H1 (cell line): Measurements from ENCODE around the gene HEXIM1. TPM values are rescaled to one million over a fixed set of nuclear protein-coding genes. Genes with fewer than 3 reads are reported as not detected.

Experiments
- CTCF ChIA-PET: fragments of 300-600 bp; sonication (Branson Sonifier 250); formaldehyde crosslinking; loops from one replicate; lab custom pipeline; 2021; ENCODE audit not compliant: partially characterized antibody; lab: Charles Lee
- POLR2A ChIA-PET: fragments of 300-600 bp; sonication (Branson Sonifier 250); formaldehyde crosslinking; loops from one replicate; lab custom pipeline; 2021; ENCODE audit warnings: inconsistent platforms; ENCODE audit not compliant: partially characterized antibody; lab: Charles Lee
- DNase-seq, 2 experiments: peaks; one replicate each; pipeline versions ENCODE4 v3.0.0 to v3.0.0-alpha.2; 2010 to 2022; ENCODE audit warnings: low spot score in 2 of 2, low read depth in 1 of 2, mixed read lengths in 1 of 2
- FAIRE-seq: peaks from 2 replicates; lab custom pipeline; 2011; peaks lifted over from hg19 to GRCh38; lab: Jason Lieb, UNC
- H2AFZ ChIP-seq: 2 replicates; pipeline ENCODE4 v1.8.1; 2012; ENCODE audit warnings: low read length, inconsistent platforms
- H2AK5ac ChIP-seq: 2 replicates; pipeline ENCODE4 v1.6.1; 2013; ENCODE audit warnings: low read depth, low read length
- H2BK120ac ChIP-seq: replicated peaks from 2 replicates; pipeline ENCODE3; 2013; ENCODE audit warnings: low read depth, low read length, inconsistent platforms
- H2BK12ac ChIP-seq: 2 replicates; pipeline ENCODE4 v1.6.1; 2013; ENCODE audit warnings: low read depth, low read length
- H2BK15ac ChIP-seq: 2 replicates; pipeline ENCODE4 v1.6.1; 2013; ENCODE audit warnings: low read length
- H2BK20ac ChIP-seq: 2 replicates; pipeline ENCODE4 v1.6.1; 2013; ENCODE audit warnings: low read length
- H2BK5ac ChIP-seq: 2 replicates; pipeline ENCODE4 v1.6.1; 2013; ENCODE audit warnings: low read depth, low read length
- H3K14ac ChIP-seq: 2 replicates; pipeline ENCODE4 v1.6.1; 2013; ENCODE audit warnings: inconsistent platforms; ENCODE audit not compliant: insufficient read length
- H3K18ac ChIP-seq: 2 replicates; pipeline ENCODE4 v1.6.1; 2013; ENCODE audit warnings: low read length; ENCODE audit errors: extremely low read depth
- H3K23ac ChIP-seq: 2 replicates; pipeline ENCODE4 v1.6.1; 2013; ENCODE audit warnings: inconsistent platforms; ENCODE audit not compliant: insufficient read length
- H3K23me2 ChIP-seq: 2 replicates; pipeline ENCODE4 v1.6.1; 2013; ENCODE audit warnings: low read depth, low read length
- H3K27ac ChIP-seq: 2 replicates; pipeline ENCODE4 v1.6.1; 2011; ENCODE audit warnings: low read depth, low read length, inconsistent platforms
- H3K27me3 ChIP-seq, 4 experiments: replicated peaks in 1 of 4; 1 replicate in 1 of 4; 2 replicates in 3 of 4; pipeline versions ENCODE4 v1.6.1 to v1.8.1; 2011 to 2013; ENCODE audit warnings: low read length in 3 of 4, mild to moderate bottlenecking in 3 of 4, inconsistent platforms in 2 of 4, mixed read lengths in 2 of 4, moderate library complexity in 1 of 4; ENCODE audit not compliant: control insufficient read depth in 3 of 4, insufficient read depth in 3 of 4; ENCODE audit errors: extremely low read depth in 1 of 4
- H3K36me3 ChIP-seq, 4 experiments: 2 replicates each; pipeline versions ENCODE4 v1.6.1 to v1.8.1; 2011 to 2013; ENCODE audit warnings: mild to moderate bottlenecking in 4 of 4, low read length in 3 of 4, moderate library complexity in 2 of 4, control low read depth in 1 of 4, inconsistent platforms in 1 of 4; ENCODE audit not compliant: insufficient read depth in 4 of 4, control insufficient read depth in 2 of 4
- H3K4ac ChIP-seq: replicated peaks from 2 replicates; pipeline ENCODE3; 2013; ENCODE audit warnings: low read length, low read depth, mixed read lengths, inconsistent platforms; ENCODE audit not compliant: insufficient read length
- H3K4me1 ChIP-seq, 4 experiments: replicated peaks in 1 of 4; 1 replicate in 1 of 4; 2 replicates in 3 of 4; pipeline versions ENCODE4 v1.6.1 to v1.8.1; 2011 to 2013; ENCODE audit warnings: low read length in 3 of 4, inconsistent platforms in 2 of 4, mixed read lengths in 1 of 4; ENCODE audit not compliant: insufficient read depth in 4 of 4, control insufficient read depth in 3 of 4
- H3K4me2 ChIP-seq, 2 experiments: 2 replicates each; pipeline versions ENCODE4 v1.6.1 to v1.8.1; 2011 to 2013; ENCODE audit warnings: low read depth in 2 of 2, low read length in 2 of 2, control low read depth in 1 of 2, inconsistent platforms in 1 of 2, mild to moderate bottlenecking in 1 of 2; ENCODE audit not compliant: insufficient read depth in 1 of 2
- H3K4me3 ChIP-seq, 4 experiments: fragments of 200-600, 300-600 bp in 1 of 4; sonication (generic), shearing (Covaris generic), sonication (Bioruptor Twin) in 1 of 4; 2 replicates each; pipeline versions ENCODE4 v1.5.1 to v1.8.1; 2011 to 2016; ENCODE audit warnings: low read length in 4 of 4, low read depth in 3 of 4, control low read depth in 2 of 4, inconsistent platforms in 2 of 4, mild to moderate bottlenecking in 2 of 4, mixed read lengths in 1 of 4, moderate library complexity in 1 of 4; ENCODE audit not compliant: insufficient read depth in 2 of 4; ENCODE audit errors: extremely low read depth in 1 of 4
- H3K56ac ChIP-seq: replicated peaks from 2 replicates; pipeline ENCODE3; 2013; ENCODE audit warnings: low read depth, mild to moderate bottlenecking, mixed read lengths, low read length, inconsistent platforms; ENCODE audit not compliant: insufficient read length
- H3K79me1 ChIP-seq: 2 replicates; pipeline ENCODE4 v1.6.1; 2013; ENCODE audit warnings: low read depth, low read length, control low read depth
- H3K79me2 ChIP-seq, 2 experiments: 2 replicates each; pipeline versions ENCODE4 v1.6.1 to v1.8.1; 2012 to 2013; ENCODE audit warnings: low read length in 2 of 2, mild to moderate bottlenecking in 2 of 2, inconsistent platforms in 1 of 2; ENCODE audit not compliant: insufficient read depth in 2 of 2, control insufficient read depth in 1 of 2
- H3K9ac ChIP-seq, 4 experiments: replicated peaks in 1 of 4; 1 replicate in 1 of 4; 2 replicates in 3 of 4; pipeline versions ENCODE4 v1.6.1 to v1.8.1; 2011 to 2013; ENCODE audit warnings: low read depth in 3 of 4, low read length in 3 of 4, control low read depth in 2 of 4, mild to moderate bottlenecking in 2 of 4, moderate library complexity in 2 of 4, inconsistent platforms in 1 of 4; ENCODE audit errors: extremely low read depth in 1 of 4
- H3K9me3 ChIP-seq, 2 experiments: 2 replicates each; pipeline versions ENCODE4 v1.6.1 to v1.8.1; 2012 to 2013; ENCODE audit warnings: mild to moderate bottlenecking in 2 of 2, moderate library complexity in 2 of 2, control low read depth in 1 of 2, inconsistent platforms in 1 of 2, low read depth in 1 of 2, low read length in 1 of 2, mixed read lengths in 1 of 2; ENCODE audit not compliant: insufficient read depth in 2 of 2
- H4K20me1 ChIP-seq, 2 experiments: replicated peaks in 1 of 2; 2 replicates each; pipeline versions ENCODE3 to v1.8.1; 2011 to 2013; ENCODE audit warnings: inconsistent platforms in 2 of 2, low read length in 2 of 2, mild to moderate bottlenecking in 1 of 2; ENCODE audit not compliant: insufficient read depth in 2 of 2, control insufficient read depth in 1 of 2
- H4K5ac ChIP-seq: 2 replicates; pipeline ENCODE4 v1.6.1; 2013; ENCODE audit warnings: low read length, low read depth, mixed read lengths, inconsistent platforms; ENCODE audit not compliant: insufficient read length
- H4K8ac ChIP-seq: 2 replicates; pipeline ENCODE4 v1.8.0; 2013; ENCODE audit warnings: mild to moderate bottlenecking, moderate library complexity, low read length, inconsistent platforms; ENCODE audit not compliant: insufficient read depth; ENCODE audit errors: extremely low read depth
- H4K91ac ChIP-seq: replicated peaks from 2 replicates; pipeline ENCODE3; 2013; ENCODE audit warnings: low read length, mixed read lengths, inconsistent platforms; ENCODE audit not compliant: insufficient read length
- BRCA1 ChIP-seq: IDR thresholded peaks from 2 replicates; pipeline ENCODE4 v1.6.1; 2012; ENCODE audit warnings: low read depth, low read length, improper control_type of control experiment
- CBX8 ChIP-seq: fragments of 300-800, 300-1000 bp; sonication (generic); IDR thresholded peaks from 2 replicates; pipeline ENCODE4 v1.7.1; 2016; ENCODE audit warnings: low read depth, low read length, borderline replicate concordance
- GTF2F1 ChIP-seq: IDR thresholded peaks from 2 replicates; pipeline ENCODE4 v1.6.1; 2012; ENCODE audit warnings: low read depth, low read length, improper control_type of control experiment, borderline replicate concordance
- HDAC6 ChIP-seq: IDR thresholded peaks from one replicate; pipeline ENCODE4 v1.7.1; 2012; ENCODE audit warnings: low read depth, mild to moderate bottlenecking, inconsistent platforms, low read length, moderate library complexity
- RAD21 ChIP-seq, 2 experiments: IDR thresholded peaks in 1 of 2; conservative IDR thresholded peaks in 1 of 2; 2 replicates each; pipeline ENCODE4 v1.6.1; 2011; ENCODE audit warnings: low read depth in 2 of 2, low read length in 2 of 2, improper control_type of control experiment in 1 of 2, inconsistent platforms in 1 of 2, mild to moderate bottlenecking in 1 of 2, moderate library complexity in 1 of 2
- RFX5 ChIP-seq: IDR thresholded peaks from 2 replicates; pipeline ENCODE4 v1.6.1; 2011; ENCODE audit warnings: low read depth, low read length, improper control_type of control experiment, borderline replicate concordance
- TCF12 ChIP-seq: IDR thresholded peaks from 2 replicates; pipeline ENCODE4 v1.6.1; 2011; ENCODE audit warnings: low read depth, mild to moderate bottlenecking, low read length
- ZNF274 ChIP-seq: IDR thresholded peaks from 2 replicates; pipeline ENCODE4 v1.7.0; 2012; ENCODE audit warnings: low read length, borderline replicate concordance; ENCODE audit errors: extremely low read depth
- WGBS, 2 experiments: shearing (Covaris generic) in 1 of 2; methylation state at CpG; one replicate each; pipeline versions ENCODE4 v1.1.6 to v1.1.7; 2013 to 2015; ENCODE audit warnings: low lambda C conversion rate in 2 of 2, mixed read lengths in 2 of 2, inconsistent platforms in 1 of 2, low coverage in 1 of 2, missing lambda C conversion rate in 1 of 2; ENCODE audit not compliant: insufficient replicate concordance in 2 of 2, insufficient coverage in 1 of 2, insufficient read length in 1 of 2; ENCODE audit errors: extremely low coverage in 1 of 2, missing lambda C conversion rate in 1 of 2; 5-methylcytosine and 5-hydroxymethylcytosine counted together
- polyA plus RNA-seq, 7 experiments: library from polyadenylated mRNA; depleted of rRNA in 3 of 7; stranded (reverse) in 5 of 7; unstranded in 2 of 7; fragments of >200 nt in 5 of 7; fragments of 200-250 nt in 2 of 7; gene quantifications; 1 replicate in 5 of 7; 2 replicates in 1 of 7; 4 replicates in 1 of 7; pipeline versions ENCODE4 v1.2.1 to v1.2.3, GENCODE V29; 2011 to 2013; ENCODE audit warnings: missing spikeins in 2 of 7, mixed read lengths in 2 of 7
- total RNA-seq: library from RNA; stranded (reverse); fragmentation: NEBNext Ultra II Directional; extraction: Animal tissue kit (Norgen Biotek cat#: 25700); gene quantifications from 2 replicates; pipeline ENCODE4 v1.2.1, GENCODE V29; 2021

The HEXIM1 gene
- total and polyA plus RNA-seq, 2 of the 8 experiments (the other 6 are each of a cell fraction or from before 2014, with no cell fraction given), result 9.1 to 38.3 TPM

GRCh38 chr17:45123076-45123770 is 25.1 kb upstream of the HEXIM1 start:
- 95% methylated on average over 6 of the region's 6 CpGs; no CpG with 5 or more reads in 1 of the 2 experiments for WGBS, 2 experiments
- Histone ChIP-seq H3K23ac (no peak overlapping the region), H3K4me3 (no peak overlapping the region), H4K91ac (no peak overlapping the region), H3K4me1 (peaks cover 0 to 18% (median 9%) of the 10 kb centered on the region in 4 experiments; a peak in 5 of 7 replicates), H3K14ac (no peak overlapping the region), H3K4me2 (no peak overlapping the region), H4K20me1 (peaks cover 0 to 5% of the 10 kb centered on the region in 2 experiments), H2BK12ac (no peak overlapping the region), H4K8ac (no peak overlapping the region), H3K9ac (no peak overlapping the region), H3K23me2 (peaks cover 2% of the 10 kb centered on the region; the same call in 1 of the 2 replicates), H3K9me3 (no peaks in the 10 kb centered on the region), H3K27ac (no peak overlapping the region), H4K5ac (no peak overlapping the region), H3K36me3 (no peaks in the 10 kb centered on the region), H2BK120ac (no peak overlapping the region), H3K27me3 (no peaks in the 10 kb centered on the region), H2BK15ac (no peak overlapping the region), H3K4ac (no peak overlapping the region), H3K79me2 (no peaks in the 10 kb centered on the region), H3K18ac (no peak overlapping the region), H2BK20ac (no peak overlapping the region), H2BK5ac (no peak overlapping the region), H2AFZ (no peak overlapping the region), H3K79me1 (no peaks in the 10 kb centered on the region), H3K56ac (no peak overlapping the region), H2AK5ac (no peak overlapping the region)
- ChIA-PET POLR2A (interaction anchor here (1.0 to 1.3 kb wide), 2 partner anchors 15 to 18 kb away, joined by 3 to 4 read pairs; no protein-coding TSS in a partner anchor), CTCF (interaction anchor here (0.6 to 3.0 kb wide), 8 partner anchors 8 to 193 kb away, joined by 3 to 17 read pairs (median 3); partner anchors contain the start of gene ACBD4)
- DNase-seq, result no peak
- no peak for FAIRE-seq
- no peak for TF ChIP-seq BRCA1
- no peak for TF ChIP-seq CBX8
- TF ChIP-seq RFX5, result no peak
- no peak for TF ChIP-seq RAD21 (IDR thresholded peaks at IDR 0.05 in 1 of 2, conservative IDR thresholded peaks at IDR 0.05 in 1 of 2; ENCODE audit: low read depth in 2 of 2, low read length in 2 of 2)
- TF ChIP-seq ZNF274, result no peak
- no peak for TF ChIP-seq TCF12
- TF ChIP-seq GTF2F1, result no peak
- TF ChIP-seq HDAC6, result no peak
